Activated CD8-positive, alpha-beta memory T cell treated with anti-CD3 and anti-CD28 coated beads, Interleukin-2, amount 10 ng/mL, durations not matched to agents 7 days and 5 days (primary cell): ENCODE data around the gene EHF. TPM values are rescaled to one million over a fixed set of nuclear protein-coding genes. Genes with fewer than 3 reads are reported as not detected.

Source experiments
- ATAC-seq: fragments of 150-1000 bp; cut with Tn5 transposase; one replicate; pipeline ENCODE4 v1.10.0; 2021; ENCODE audit warnings: moderate library complexity
- CTCF ChIA-PET: fragments of 350-600 bp; sonication (Branson Sonifier 250); formaldehyde crosslinking; loops from one replicate; lab custom pipeline; 2021; ENCODE audit warnings: antibody characterized with exemption; lab: Charles Lee
- DNase-seq: peaks from one replicate; pipeline ENCODE4 v3.0.0-alpha.2; 2020
- H3K27ac Mint-ChIP-seq: one replicate; pipeline ENCODE4 v1.8.0; 2021; ENCODE audit warnings: mild to moderate bottlenecking, mixed read lengths
- H3K27me3 Mint-ChIP-seq: one replicate; pipeline ENCODE4 v1.8.0; 2021; ENCODE audit warnings: mixed read lengths
- H3K36me3 Mint-ChIP-seq: one replicate; pipeline ENCODE4 v1.8.0; 2021; ENCODE audit warnings: mild to moderate bottlenecking, mixed read lengths
- H3K4me1 Mint-ChIP-seq: one replicate; pipeline ENCODE4 v1.8.0; 2021; ENCODE audit warnings: mixed read lengths
- H3K4me3 Mint-ChIP-seq: one replicate; pipeline ENCODE4 v1.8.0; 2021; ENCODE audit warnings: mild to moderate bottlenecking, moderate library complexity, mixed read lengths
- H3K9me3 Mint-ChIP-seq: one replicate; pipeline ENCODE4 v1.8.0; 2022; ENCODE audit warnings: low read depth, mixed read lengths
- total RNA-seq, 2 experiments: library from RNA; stranded (reverse); gene quantifications; one replicate each; pipeline ENCODE4 v1.2.3, GENCODE V29; 2021

The EHF gene
- total RNA-seq, 2 experiments from 2014 or later, result 0.07 to 0.44 TPM

DNA sequence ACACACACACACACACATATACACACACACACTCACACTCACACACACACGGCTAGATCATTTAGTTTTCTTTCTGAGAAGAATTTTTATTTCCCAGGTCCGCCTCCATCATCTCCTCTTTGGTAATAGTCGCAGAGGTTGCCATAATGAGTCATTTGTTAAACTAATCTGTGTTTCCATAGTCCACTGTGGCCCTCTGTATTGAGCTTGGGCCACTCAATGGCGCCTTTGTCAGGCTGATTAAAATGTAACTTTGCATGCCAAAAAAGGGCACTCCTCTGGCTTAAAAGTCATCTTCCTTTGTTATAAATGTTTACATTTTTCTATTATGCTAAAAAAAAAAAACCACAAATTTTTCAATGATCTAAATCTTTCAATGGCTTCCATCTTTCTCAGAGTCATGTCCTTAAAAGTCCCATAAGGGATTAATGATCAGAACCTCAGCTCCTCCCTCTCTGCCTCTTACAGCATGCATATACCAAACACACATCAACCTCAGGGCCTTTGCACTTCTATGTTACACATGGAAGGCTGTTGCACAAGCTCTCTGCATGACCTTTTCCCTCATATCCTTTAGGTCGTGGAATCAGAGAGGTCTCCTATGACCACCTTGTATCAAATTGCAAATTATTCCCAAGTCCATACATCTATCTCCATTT lies 35.3 kb downstream of the EHF start:
- H3K4me3 Mint-ChIP-seq, result no peak overlapping the region
- no peaks in the 10 kb centered on the region for H3K9me3 Mint-ChIP-seq
- H3K36me3 Mint-ChIP-seq, result peaks cover 3% of the 10 kb centered on the region
- H3K4me1 Mint-ChIP-seq, result peaks cover 6% of the 10 kb centered on the region
- peaks cover 91% of the 10 kb centered on the region for H3K27me3 Mint-ChIP-seq
- no peak for ATAC-seq
- DNase-seq, result no peak
- no peak overlapping the region for H3K27ac Mint-ChIP-seq
- CTCF ChIA-PET, result interaction anchor here (1.5 kb wide), 1 partner anchor 17 kb away, joined by 3 read pairs; no protein-coding TSS in a partner anchor

DNA sequence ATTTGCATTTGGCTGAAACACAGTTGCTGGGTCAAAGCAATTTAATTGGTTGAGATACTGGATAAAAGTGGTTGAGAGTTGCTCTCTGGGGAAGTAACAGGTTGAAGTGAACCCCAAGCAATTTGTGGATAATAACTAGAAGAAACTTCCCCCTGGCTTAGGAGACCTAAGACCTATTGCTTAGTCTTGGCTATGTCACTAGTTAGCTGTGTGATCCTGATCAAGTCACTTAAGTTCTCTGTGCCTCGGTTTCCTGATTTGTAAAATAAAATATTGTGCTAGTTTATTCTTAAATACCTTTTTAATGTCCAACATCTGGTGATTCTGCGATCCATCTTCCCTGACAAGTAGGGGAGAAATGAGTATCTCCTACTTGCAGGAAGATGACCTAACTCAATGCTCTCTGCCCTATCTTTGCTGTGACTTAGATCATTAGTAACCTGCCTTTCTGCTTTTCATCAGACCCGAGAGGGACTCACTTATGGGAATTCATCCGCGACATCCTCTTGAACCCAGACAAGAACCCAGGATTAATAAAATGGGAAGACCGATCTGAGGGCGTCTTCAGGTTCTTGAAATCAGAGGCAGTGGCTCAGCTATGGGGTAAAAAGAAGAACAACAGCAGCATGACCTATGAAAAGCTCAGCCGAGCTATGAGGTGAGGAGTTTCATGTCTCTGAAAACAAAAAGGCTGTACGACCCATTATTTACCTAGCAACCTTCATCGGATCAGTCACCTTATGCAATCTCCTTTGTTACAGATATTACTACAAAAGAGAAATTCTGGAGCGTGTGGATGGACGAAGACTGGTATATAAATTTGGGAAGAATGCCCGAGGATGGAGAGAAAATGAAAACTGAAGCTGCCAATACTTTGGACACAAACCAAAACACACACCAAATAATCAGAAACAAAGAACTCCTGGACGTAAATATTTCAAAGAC lies 37.5 kb downstream of the EHF start:
- H3K36me3 Mint-ChIP-seq, result peaks cover 1% of the 10 kb centered on the region
- no peak overlapping the region for H3K27ac Mint-ChIP-seq
- H3K9me3 Mint-ChIP-seq, result no peaks in the 10 kb centered on the region
- H3K4me1 Mint-ChIP-seq, result no peaks in the 10 kb centered on the region
- no peak for ATAC-seq
- CTCF ChIA-PET, result no interaction called here
- H3K4me3 Mint-ChIP-seq, result no peak overlapping the region
- peaks cover 81% of the 10 kb centered on the region for H3K27me3 Mint-ChIP-seq
- DNase-seq, result no peak

GRCh38 chr11:34659096-34659733 lies 38.3 kb downstream of the EHF start:
- Mint-ChIP-seq H3K4me1 (no peaks in the 10 kb centered on the region), H3K27me3 (peaks cover 77% of the 10 kb centered on the region), H3K27ac (no peak overlapping the region), H3K9me3 (no peaks in the 10 kb centered on the region), H3K36me3 (peaks cover 1% of the 10 kb centered on the region), H3K4me3 (no peak overlapping the region)
- no peak for DNase-seq
- no peak for ATAC-seq
- CTCF ChIA-PET, result no interaction called here

GRCh38 chr11:34665077-34665835 lies 44.4 kb downstream of the EHF start:
- no peaks in the 10 kb centered on the region for H3K9me3 Mint-ChIP-seq
- H3K27me3 Mint-ChIP-seq, result peaks cover 64% of the 10 kb centered on the region
- H3K27ac Mint-ChIP-seq, result no peak overlapping the region
- H3K4me3 Mint-ChIP-seq, result no peak overlapping the region
- ATAC-seq (no peak), DNase-seq (no peak)
- CTCF ChIA-PET, result no interaction called here
- H3K36me3 Mint-ChIP-seq, result peaks cover 1% of the 10 kb centered on the region
- H3K4me1 Mint-ChIP-seq, result peaks cover 5% of the 10 kb centered on the region

GRCh38 chr11:34667810-34668582 lies 47.1 kb downstream of the EHF start:
- CTCF ChIA-PET, result no interaction called here
- DNase-seq, result no peak
- H3K36me3 Mint-ChIP-seq, result peaks cover 1% of the 10 kb centered on the region
- H3K4me3 Mint-ChIP-seq, result no peak overlapping the region
- ATAC-seq, result no peak
- H3K27ac Mint-ChIP-seq, result no peak overlapping the region
- H3K4me1 Mint-ChIP-seq, result peaks cover 5% of the 10 kb centered on the region
- no peaks in the 10 kb centered on the region for H3K9me3 Mint-ChIP-seq
- peaks cover 61% of the 10 kb centered on the region for H3K27me3 Mint-ChIP-seq

DNA sequence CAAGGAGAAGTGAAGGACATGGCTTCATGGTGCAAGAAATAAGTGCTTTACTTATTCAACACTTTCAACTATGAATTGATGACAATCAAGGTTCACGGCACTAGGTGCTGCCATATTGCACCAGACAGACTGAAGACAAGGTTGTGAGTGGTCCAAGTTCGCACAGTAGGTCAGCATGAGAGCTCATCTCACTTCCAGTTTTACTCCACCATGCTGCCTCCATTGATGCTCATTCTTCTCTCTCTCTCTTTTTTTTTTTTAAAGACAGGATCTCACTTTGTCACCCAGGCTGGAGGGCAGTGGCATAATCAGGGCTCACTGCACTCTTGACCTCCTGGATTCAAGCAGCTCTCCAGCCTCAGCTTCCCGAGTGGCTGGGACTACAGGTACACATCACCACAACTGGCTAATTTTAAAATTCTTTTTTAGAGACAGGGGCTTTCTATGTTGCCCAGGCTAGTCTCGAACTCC lies 47.7 kb downstream of the EHF start:
- Mint-ChIP-seq H3K4me1 (peaks cover 5% of the 10 kb centered on the region), H3K27me3 (peaks cover 63% of the 10 kb centered on the region), H3K36me3 (peaks cover 1% of the 10 kb centered on the region), H3K9me3 (no peaks in the 10 kb centered on the region), H3K27ac (no peak overlapping the region), H3K4me3 (no peak overlapping the region)
- CTCF ChIA-PET, result no interaction called here
- no peak for ATAC-seq
- no peak for DNase-seq

GRCh38 chr11:34669458-34669857 lies 48.6 kb downstream of the EHF start:
- CTCF ChIA-PET, result no interaction called here
- DNase-seq, result no peak
- Mint-ChIP-seq H3K4me1 (peaks cover 5% of the 10 kb centered on the region), H3K9me3 (no peaks in the 10 kb centered on the region), H3K4me3 (no peak overlapping the region), H3K27ac (no peak overlapping the region), H3K27me3 (peaks cover 63% of the 10 kb centered on the region), H3K36me3 (peaks cover 1% of the 10 kb centered on the region)
- ATAC-seq, result no peak

- peaks cover 1% of the 10 kb centered on the region for H3K36me3 Mint-ChIP-seq
- no peak for DNase-seq
- CTCF ChIA-PET, result no interaction called here
These were observed 50.2 kb downstream of the EHF start for GRCh38 chr11:34671117-34671516.

GRCh38 chr11:34671946-34672345 lies 51.1 kb downstream of the EHF start:
- CTCF ChIA-PET, result no interaction called here
- Mint-ChIP-seq H3K36me3 (peaks cover 1% of the 10 kb centered on the region), H3K4me3 (no peak overlapping the region), H3K27me3 (peaks cover 69% of the 10 kb centered on the region), H3K9me3 (no peaks in the 10 kb centered on the region), H3K27ac (no peak overlapping the region), H3K4me1 (peaks cover 5% of the 10 kb centered on the region)
- ATAC-seq (no peak), DNase-seq (no peak)

More at GRCh38 chr11:34671117-34671516, 50.2 kb downstream of the EHF start:
- H3K4me1 Mint-ChIP-seq, result peaks cover 5% of the 10 kb centered on the region
- no peak overlapping the region for H3K4me3 Mint-ChIP-seq
- no peak overlapping the region for H3K27ac Mint-ChIP-seq
- no peak for ATAC-seq
- H3K27me3 Mint-ChIP-seq, result peaks cover 71% of the 10 kb centered on the region
- no peaks in the 10 kb centered on the region for H3K9me3 Mint-ChIP-seq

DNA sequence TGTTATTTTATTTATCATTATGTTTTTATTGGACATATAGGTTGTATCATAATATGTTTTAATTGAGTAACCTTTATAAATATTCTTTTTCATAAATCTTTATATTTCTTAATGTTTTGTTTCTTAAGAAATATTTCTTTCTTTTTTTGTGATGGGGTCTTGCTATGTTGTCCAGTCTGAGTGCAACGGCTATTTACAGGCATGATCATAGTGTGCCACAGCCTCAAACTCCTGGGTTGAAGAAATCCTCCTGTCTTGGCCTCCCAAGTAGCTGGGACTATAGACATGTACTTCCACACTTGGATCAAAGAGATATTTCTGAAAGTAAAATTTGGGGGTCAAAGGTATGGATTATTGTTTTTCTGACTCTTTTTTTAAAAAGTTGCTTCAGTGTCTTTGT lies 53.1 kb downstream of the EHF start:
- Mint-ChIP-seq H3K4me1 (peaks cover 5% of the 10 kb centered on the region), H3K27me3 (peaks cover 59% of the 10 kb centered on the region), H3K27ac (no peak overlapping the region), H3K36me3 (peaks cover 1% of the 10 kb centered on the region), H3K4me3 (no peak overlapping the region), H3K9me3 (no peaks in the 10 kb centered on the region)
- CTCF ChIA-PET, result no interaction called here
- DNase-seq (no peak), ATAC-seq (no peak)

- Mint-ChIP-seq H3K4me3 (no peak overlapping the region), H3K27ac (no peak overlapping the region), H3K27me3 (peaks cover 59% of the 10 kb centered on the region), H3K9me3 (no peaks in the 10 kb centered on the region), H3K4me1 (no peaks in the 10 kb centered on the region), H3K36me3 (no peaks in the 10 kb centered on the region)
- DNase-seq, result no peak
- CTCF ChIA-PET, result no interaction called here
- ATAC-seq, result no peak
These were observed 55.3 kb downstream of the EHF start for GRCh38 chr11:34676227-34676626.

DNA sequence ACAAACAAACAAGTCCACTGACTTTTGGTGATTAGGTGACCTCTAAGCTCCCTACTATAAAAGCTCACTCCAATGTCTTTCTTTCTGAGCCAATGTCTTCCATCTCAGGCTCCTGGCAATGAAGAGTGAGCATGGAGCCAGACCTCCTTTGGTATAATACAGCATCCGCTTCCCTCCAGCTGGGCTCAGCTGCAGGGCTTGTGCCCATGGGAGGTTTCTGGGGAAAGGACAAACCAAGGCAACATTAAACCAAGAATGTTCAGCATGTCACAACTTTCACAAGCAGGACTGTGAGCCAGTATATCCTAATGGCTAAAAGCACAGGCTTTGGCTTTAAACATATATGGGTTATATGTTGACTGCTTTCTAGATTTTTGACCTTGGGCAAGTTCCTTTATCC lies 58.8 kb downstream of the EHF start:
- CTCF ChIA-PET, result no interaction called here
- DNase-seq (no peak), ATAC-seq (no peak)
- H3K4me3 Mint-ChIP-seq, result no peak overlapping the region
- H3K27ac Mint-ChIP-seq, result no peak overlapping the region
- H3K9me3 Mint-ChIP-seq, result no peaks in the 10 kb centered on the region
- H3K4me1 Mint-ChIP-seq, result no peaks in the 10 kb centered on the region
- H3K27me3 Mint-ChIP-seq, result peaks cover 42% of the 10 kb centered on the region
- H3K36me3 Mint-ChIP-seq, result no peaks in the 10 kb centered on the region
